Effector memory CD8-positive, alpha-beta T cell (primary cell): ENCODE results near the gene CHRNB2.

Source experiments
- ATAC-seq: fragments of 150-1000 bp; cut with Tn5 transposase; replicated peaks from 2 replicates; pipeline ENCODE4 v1.10.0; 2021; ENCODE audit warnings: mild to moderate bottlenecking, moderate library complexity
- DNase-seq, 3 experiments: peaks; one replicate each; pipeline ENCODE4 v3.0.0; 2021
- H3K27ac Mint-ChIP-seq, 2 donors: one replicate each; pipeline ENCODE4 v1.8.0; 2022; ENCODE audit warnings: mild to moderate bottlenecking in 2 of 2, mixed read lengths in 2 of 2, moderate library complexity in 2 of 2
- H3K27me3 Mint-ChIP-seq, 2 donors: one replicate each; pipeline ENCODE4 v1.8.0; 2022; ENCODE audit warnings: mixed read lengths in 2 of 2
- H3K36me3 Mint-ChIP-seq: one replicate; pipeline ENCODE4 v1.8.0; 2022; ENCODE audit warnings: mild to moderate bottlenecking, moderate library complexity, mixed read lengths; ENCODE audit not compliant: insufficient read depth
- H3K4me1 Mint-ChIP-seq, 2 donors: one replicate each; pipeline ENCODE4 v1.8.0; 2022; ENCODE audit warnings: low read depth in 2 of 2, mixed read lengths in 2 of 2
- H3K4me3 Mint-ChIP-seq, 2 donors: one replicate each; pipeline ENCODE4 v1.8.0; 2022; ENCODE audit warnings: mild to moderate bottlenecking in 2 of 2, mixed read lengths in 2 of 2, moderate library complexity in 2 of 2
- H3K9me3 Mint-ChIP-seq, 2 donors: one replicate each; pipeline ENCODE4 v1.8.0; 2022; ENCODE audit warnings: mixed read lengths in 2 of 2

The CHRNB2 gene

GRCh38 chr1:154614901-154615300 is 47.3 kb downstream of the CHRNB2 start:
- Mint-ChIP-seq H3K4me1 (peaks cover 12 to 35% of the 10 kb centered on the region in 2 donors), H3K36me3 (no peaks in the 10 kb centered on the region), H3K27ac (no peak overlapping the region), H3K27me3 (no peaks in the 10 kb centered on the region), H3K4me3 (no peak overlapping the region), H3K9me3 (no peaks in the 10 kb centered on the region)
- ATAC-seq (no peak), DNase-seq (no peak)

- no peak overlapping the region for H3K4me3 Mint-ChIP-seq
- DNase-seq: no peak
- H3K9me3 Mint-ChIP-seq: no peaks in the 10 kb centered on the region
- no peak overlapping the region for H3K27ac Mint-ChIP-seq
- H3K27me3 Mint-ChIP-seq: no peaks in the 10 kb centered on the region
- H3K36me3 Mint-ChIP-seq: no peaks in the 10 kb centered on the region
- ATAC-seq: no peak
- H3K4me1 Mint-ChIP-seq: peaks cover 11 to 32% of the 10 kb centered on the region in 2 donors
Measured at GRCh38 chr1:154615411-154615810, 47.8 kb downstream of the CHRNB2 start.

- Mint-ChIP-seq H3K9me3 (no peaks in the 10 kb centered on the region), H3K4me1 (peaks cover 10 to 28% of the 10 kb centered on the region in 2 donors), H3K27ac (no peak overlapping the region), H3K27me3 (no peaks in the 10 kb centered on the region), H3K36me3 (no peaks in the 10 kb centered on the region), H3K4me3 (no peak overlapping the region)
- DNase-seq (no peak), ATAC-seq (no peak)
Measured at GRCh38 chr1:154616659-154617345, 49.2 kb downstream of the CHRNB2 start.

GRCh38 chr1:154619181-154619948 is 51.8 kb downstream of the CHRNB2 start:
- H3K4me1 Mint-ChIP-seq: peaks cover 13 to 31% of the 10 kb centered on the region in 2 donors
- no peak for ATAC-seq
- no peaks in the 10 kb centered on the region for H3K9me3 Mint-ChIP-seq
- H3K27me3 Mint-ChIP-seq: no peaks in the 10 kb centered on the region
- no peak for DNase-seq
- peaks cover 4% of the 10 kb centered on the region for H3K36me3 Mint-ChIP-seq
- H3K27ac Mint-ChIP-seq: peak overlapping the region in 1 of 2 donors; percentile 41
- H3K4me3 Mint-ChIP-seq: no peak overlapping the region

DNA sequence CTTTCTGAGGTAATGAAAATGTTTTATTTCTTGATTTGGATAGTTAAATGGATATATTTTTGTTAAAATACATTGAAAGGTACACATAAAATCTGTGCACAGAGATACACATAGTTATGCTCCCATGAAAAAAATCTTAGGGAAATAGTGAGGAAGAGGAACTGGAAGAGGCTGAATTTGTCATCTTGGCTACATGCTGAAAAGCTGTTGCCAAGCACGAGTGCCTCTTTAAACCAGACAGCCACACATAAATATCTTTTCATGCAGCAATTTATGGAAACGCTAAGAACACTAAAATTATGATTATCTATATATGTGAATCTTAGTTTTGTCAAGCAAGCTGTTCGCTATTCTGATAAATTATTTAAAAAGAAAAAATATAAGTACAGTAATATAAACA is 53.2 kb downstream of the CHRNB2 start:
- no peak for DNase-seq
- peaks cover 4% of the 10 kb centered on the region for H3K36me3 Mint-ChIP-seq
- H3K4me1 Mint-ChIP-seq: peaks cover 12 to 24% of the 10 kb centered on the region in 2 donors
- no peaks in the 10 kb centered on the region for H3K9me3 Mint-ChIP-seq
- H3K4me3 Mint-ChIP-seq: no peak overlapping the region
- no peaks in the 10 kb centered on the region for H3K27me3 Mint-ChIP-seq
- ATAC-seq: no peak
- no peak overlapping the region for H3K27ac Mint-ChIP-seq

DNA sequence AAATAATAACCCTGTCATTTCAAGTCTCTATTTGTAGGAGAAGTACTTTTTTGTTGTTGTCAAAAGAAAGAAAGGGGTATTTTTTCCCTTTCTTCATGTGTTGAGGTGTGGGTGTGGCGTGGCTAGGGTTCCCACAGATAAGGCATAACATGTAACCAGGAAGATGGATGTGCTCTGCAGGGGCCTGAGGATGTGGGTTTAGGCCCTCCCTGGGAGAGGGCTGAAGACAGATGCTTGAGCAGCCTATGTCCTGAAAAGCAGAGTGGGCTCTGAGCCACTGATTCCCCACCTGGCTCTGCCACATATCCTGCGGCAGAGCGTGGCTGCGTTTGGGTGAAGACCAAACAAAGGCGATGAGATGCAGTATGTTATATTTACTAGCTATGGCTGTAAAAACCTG is 54.3 kb downstream of the CHRNB2 start:
- peaks cover 15 to 25% of the 10 kb centered on the region in 2 donors for H3K4me1 Mint-ChIP-seq
- H3K27me3 Mint-ChIP-seq: no peaks in the 10 kb centered on the region
- H3K27ac Mint-ChIP-seq: no peak overlapping the region
- no peak for ATAC-seq
- no peaks in the 10 kb centered on the region for H3K9me3 Mint-ChIP-seq
- peaks cover 11% of the 10 kb centered on the region for H3K36me3 Mint-ChIP-seq
- no peak for DNase-seq
- no peak overlapping the region for H3K4me3 Mint-ChIP-seq

DNA sequence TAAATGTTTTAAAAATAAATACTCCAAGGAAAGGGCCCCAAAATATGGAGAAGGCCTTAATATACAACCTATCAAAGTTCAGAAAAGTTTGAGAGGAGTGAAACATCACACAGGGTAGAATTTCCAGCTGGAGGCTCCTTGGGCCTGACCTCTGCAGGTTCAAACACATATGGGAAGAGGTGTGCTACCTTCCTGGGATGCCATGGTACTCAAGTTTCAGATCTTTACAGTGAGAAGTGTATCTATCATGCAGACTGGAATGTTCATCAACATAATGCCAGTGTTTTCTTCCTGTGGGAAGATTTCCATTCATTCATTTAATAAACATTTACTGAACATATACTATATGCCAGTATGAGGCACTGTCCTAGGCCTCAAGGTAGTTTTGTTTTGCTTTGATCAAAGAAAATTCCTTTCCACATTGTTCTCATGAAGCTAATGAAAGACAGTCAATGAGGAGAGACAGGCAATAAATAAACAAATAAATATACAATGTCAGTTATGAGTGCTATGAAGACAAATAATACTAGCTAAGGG is 55.0 kb downstream of the CHRNB2 start:
- H3K9me3 Mint-ChIP-seq: no peaks in the 10 kb centered on the region
- H3K27me3 Mint-ChIP-seq: no peaks in the 10 kb centered on the region
- ATAC-seq: no peak
- no peak for DNase-seq
- peak overlapping the region in 1 of 2 donors; percentile 14 for H3K27ac Mint-ChIP-seq
- peaks cover 17% of the 10 kb centered on the region for H3K36me3 Mint-ChIP-seq
- no peak overlapping the region for H3K4me3 Mint-ChIP-seq
- peaks cover 18 to 28% of the 10 kb centered on the region in 2 donors for H3K4me1 Mint-ChIP-seq

- H3K27ac Mint-ChIP-seq: no peak overlapping the region
- H3K36me3 Mint-ChIP-seq: peaks cover 22% of the 10 kb centered on the region
- H3K4me3 Mint-ChIP-seq: no peak overlapping the region
- no peaks in the 10 kb centered on the region for H3K9me3 Mint-ChIP-seq
- peaks cover 18 to 27% of the 10 kb centered on the region in 2 donors for H3K4me1 Mint-ChIP-seq
- H3K27me3 Mint-ChIP-seq: no peaks in the 10 kb centered on the region
- ATAC-seq (no peak), DNase-seq (no peak)
Measured at GRCh38 chr1:154623358-154623757, 55.8 kb downstream of the CHRNB2 start.

- Mint-ChIP-seq H3K9me3 (no peaks in the 10 kb centered on the region), H3K27me3 (no peaks in the 10 kb centered on the region), H3K36me3 (peaks cover 25% of the 10 kb centered on the region), H3K27ac (peak overlapping the region in 1 of 2 donors; percentile 25), H3K4me1 (peaks cover 19 to 24% of the 10 kb centered on the region in 2 donors), H3K4me3 (no peak overlapping the region)
- DNase-seq: no peak
- ATAC-seq: no peak
Measured at GRCh38 chr1:154624746-154625643, 57.4 kb downstream of the CHRNB2 start.

- ATAC-seq: peak; percentile 23
- Mint-ChIP-seq H3K27ac (peak overlapping the region; percentile 95 to 97), H3K4me3 (peak overlapping the region; percentile 85 to 88), H3K4me1 (peaks cover 18 to 19% of the 10 kb centered on the region in 2 donors), H3K27me3 (peaks cover 9 to 10% of the 10 kb centered on the region in 2 donors), H3K9me3 (no peaks in the 10 kb centered on the region), H3K36me3 (peaks cover 25% of the 10 kb centered on the region)
- DNase-seq: peak in 1 of 3 experiments; percentile 34
Measured at GRCh38 chr1:154626456-154627256, 59.1 kb downstream of the CHRNB2 start.

- peaks cover 25% of the 10 kb centered on the region for H3K36me3 Mint-ChIP-seq
- H3K4me3 Mint-ChIP-seq: peak overlapping the region; percentile 85 to 88
- peak; percentile 86 to 90 (median 89) for DNase-seq
- H3K4me1 Mint-ChIP-seq: peaks cover 15 to 17% of the 10 kb centered on the region in 2 donors
- peaks cover 9 to 16% of the 10 kb centered on the region in 2 donors for H3K27me3 Mint-ChIP-seq
- ATAC-seq: peak; percentile 71
- no peaks in the 10 kb centered on the region for H3K9me3 Mint-ChIP-seq
- peak overlapping the region; percentile 95 to 97 for H3K27ac Mint-ChIP-seq
Measured at GRCh38 chr1:154627257-154628120, 59.9 kb downstream of the CHRNB2 start.

DNA sequence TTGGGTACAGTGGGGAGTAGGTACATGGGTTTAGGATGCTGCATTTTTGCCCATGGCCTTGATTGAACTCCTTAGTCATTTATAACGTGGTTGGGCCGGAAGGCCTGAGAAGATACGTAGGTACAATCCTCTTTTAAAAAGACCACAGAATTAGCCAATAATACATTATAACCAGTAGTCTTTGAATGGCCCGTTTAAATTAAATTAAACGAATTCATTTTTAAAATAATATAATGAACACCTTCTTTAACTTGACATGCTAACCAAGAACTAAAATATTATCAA is 60.5 kb downstream of the CHRNB2 start:
- H3K4me1 Mint-ChIP-seq: peaks cover 12% of the 10 kb centered on the region in 2 donors
- H3K36me3 Mint-ChIP-seq: peaks cover 25% of the 10 kb centered on the region
- H3K4me3 Mint-ChIP-seq: peak overlapping the region; percentile 85 to 88
- no peaks in the 10 kb centered on the region for H3K9me3 Mint-ChIP-seq
- DNase-seq (no peak), ATAC-seq (no peak)
- peaks cover 9 to 16% of the 10 kb centered on the region in 2 donors for H3K27me3 Mint-ChIP-seq
- peak overlapping the region; percentile 95 to 97 for H3K27ac Mint-ChIP-seq
